GM12878 (cell line): Measurements from ENCODE around the gene TRPV6. TPM values are rescaled to one million over a fixed set of nuclear protein-coding genes. Genes with fewer than 3 reads are reported as not detected.

Source experiments
- ATAC-seq: fragments of 200-7000 bp; cut with Tn5 transposase; 3 replicates; pipeline ENCODE4 v1.9.1; 2020; ENCODE audit warnings: mild to moderate bottlenecking, moderate library complexity
- BruUV-seq: library from RNA; stranded (reverse); fragments of 400-500 nt; replicated peaks from 2 replicates; lab custom pipeline; 2021; lab: Mats Ljungman, UMichigan
- CTCF ChIA-PET: fragments of 300-600 bp; sonication (Branson Sonifier 250); formaldehyde crosslinking; extraction: SDS; loops from one replicate; lab custom pipeline; 2021; ENCODE audit warnings: inconsistent platforms; lab: Yijun Ruan, JAX
- POLR2A ChIA-PET: fragments of 350-600 bp; formaldehyde crosslinking; extraction: SDS; loops from one replicate; lab custom pipeline; 2021; ENCODE audit warnings: inconsistent platforms; lab: Charles Lee
- RAD21 ChIA-PET: fragments of 300-600 bp; sonication (Branson Sonifier 250); formaldehyde crosslinking; loops from one replicate; lab custom pipeline; 2023; ENCODE audit warnings: antibody characterized with exemption; ENCODE audit not compliant: unreplicated experiment; lab: Charles Lee
- SMC1A ChIA-PET: fragments of 300-600 bp; sonication (Branson Sonifier 250); formaldehyde crosslinking; loops from one replicate; lab custom pipeline; 2023; ENCODE audit not compliant: unreplicated experiment, uncharacterized antibody; lab: Charles Lee
- DNase-seq: peaks from one replicate; pipeline ENCODE4 v3.0.0-alpha.2; 2011; ENCODE audit warnings: low read depth, low spot score
- FAIRE-seq: peaks from 3 replicates; lab custom pipeline; 2011; peaks lifted over from hg19 to GRCh38; lab: Jason Lieb, UNC
- H2AFZ ChIP-seq: 2 replicates; pipeline ENCODE4 v1.6.0; 2011; ENCODE audit warnings: low read depth, low read length, control low read depth; ENCODE audit not compliant: control insufficient read depth
- H3K27ac ChIP-seq: 2 replicates; pipeline ENCODE4 v1.5.1; 2011; ENCODE audit warnings: control low read depth; ENCODE audit not compliant: control insufficient read depth, insufficient read depth
- H3K27me3 ChIP-seq, 2 experiments: replicated peaks in 1 of 2; 2 replicates each; pipeline versions ENCODE4 v1.6.0 to v1.6.1; 2011; ENCODE audit warnings: low read length in 1 of 2; ENCODE audit not compliant: control insufficient read depth in 2 of 2, insufficient read depth in 2 of 2
- H3K36me3 ChIP-seq, 2 experiments: 2 replicates each; pipeline ENCODE4 v1.5.1; 2011; ENCODE audit warnings: low read length in 1 of 2; ENCODE audit not compliant: control insufficient read depth in 2 of 2, insufficient read depth in 2 of 2
- H3K4me1 ChIP-seq: 2 replicates; pipeline ENCODE4 v1.6.1; 2011; ENCODE audit warnings: mild to moderate bottlenecking, low read length, moderate library complexity, mixed read lengths; ENCODE audit not compliant: control insufficient read depth, insufficient read depth
- H3K4me2 ChIP-seq: 2 replicates; pipeline ENCODE4 v1.6.0; 2011; ENCODE audit warnings: control low read depth; ENCODE audit not compliant: control insufficient read depth, insufficient read depth
- H3K4me3 ChIP-seq: fragments of 200-600 bp; sonication (generic); 2 replicates; pipeline ENCODE4 v1.5.1; 2016
- H3K79me2 ChIP-seq: 2 replicates; pipeline ENCODE4 v1.6.0; 2011; ENCODE audit warnings: low read length; ENCODE audit not compliant: control insufficient read depth, insufficient read depth
- H3K9ac ChIP-seq: 2 replicates; pipeline ENCODE4 v1.8.0; 2011; ENCODE audit warnings: low read length, control low read depth, mixed read lengths; ENCODE audit not compliant: control insufficient read depth, insufficient read depth
- H3K9me3 ChIP-seq: replicated peaks from 3 replicates; pipeline ENCODE4 v1.5.1; 2011; ENCODE audit warnings: mild to moderate bottlenecking, low read length; ENCODE audit not compliant: control insufficient read depth, insufficient read depth
- H4K20me1 ChIP-seq: 2 replicates; pipeline ENCODE4 v1.6.0; 2011; ENCODE audit not compliant: control insufficient read depth, insufficient read depth
- BACH1 ChIP-seq: fragments of 450-650 bp; IDR thresholded peaks from 2 replicates; pipeline ENCODE4 v1.6.1; 2017; ENCODE audit warnings: mild to moderate bottlenecking, borderline replicate concordance
- CREM ChIP-seq: IDR thresholded peaks from 2 replicates; pipeline ENCODE4 v1.6.1; 2014; ENCODE audit warnings: antibody characterized with exemption, low read depth
- ETV6 ChIP-seq, 2 experiments: fragments of 450-650 bp in 1 of 2; IDR thresholded peaks in 1 of 2; conservative IDR thresholded peaks in 1 of 2; 2 replicates each; pipeline ENCODE4 v1.6.1; 2014; ENCODE audit warnings: antibody characterized with exemption in 1 of 2, borderline replicate concordance in 1 of 2, low read depth in 1 of 2, mild to moderate bottlenecking in 1 of 2, moderate library complexity in 1 of 2
- HDAC6 ChIP-seq: fragments of 200-600 bp; sonication (generic); IDR thresholded peaks from one replicate; pipeline ENCODE4 v1.8.0; 2017; ENCODE audit warnings: antibody characterized with exemption; ENCODE audit not compliant: unreplicated experiment
- IKZF1 ChIP-seq: fragments of 450-650 bp; conservative IDR thresholded peaks from 2 replicates; pipeline ENCODE4 v1.6.1; 2017; ENCODE audit warnings: antibody characterized with exemption, mild to moderate bottlenecking
- MYC ChIP-seq: IDR thresholded peaks from 2 replicates; pipeline ENCODE4 v1.6.1; 2011; ENCODE audit warnings: mild to moderate bottlenecking, low read length, moderate library complexity, inconsistent platforms; ENCODE audit not compliant: insufficient read depth, insufficient replicate concordance, insufficient read length, severe bottlenecking
- NFXL1 ChIP-seq: fragments of 450-650 bp; IDR thresholded peaks from 2 replicates; pipeline ENCODE4 v1.6.1; 2017; ENCODE audit warnings: antibody characterized with exemption, mild to moderate bottlenecking, borderline replicate concordance
- RAD21 ChIP-seq: IDR thresholded peaks from 2 replicates; pipeline ENCODE4 v1.6.1; 2011; ENCODE audit warnings: mild to moderate bottlenecking, low read depth, low read length, moderate library complexity; ENCODE audit not compliant: insufficient read depth
- SMC3 ChIP-seq: IDR thresholded peaks from 2 replicates; pipeline ENCODE4 v1.6.1; 2011; ENCODE audit warnings: low read length, improper control_type of control experiment, borderline replicate concordance
- WGBS: methylation state at CpG from one replicate; pipeline ENCODE4 v1.1.6; 2016; ENCODE audit warnings: low lambda C conversion rate; ENCODE audit not compliant: insufficient replicate concordance, insufficient coverage; ENCODE audit errors: missing lambda C conversion rate; 5-methylcytosine and 5-hydroxymethylcytosine counted together
- in situ Hi-C: fragments of 300-500 bp; cut with MboI; formaldehyde crosslinking; loops from 9 replicates; pipeline ENCODE4 v1.14.3; 2018; ENCODE audit warnings: mixed read lengths
- intact Hi-C: fragments of 100-400 bp; cut with micrococcal nuclease; formaldehyde crosslinking; loops from one replicate; pipeline ENCODE4 v1.14.2; 2022; ENCODE audit not compliant: unreplicated experiment
- polyA plus RNA-seq, 11 experiments: library from polyadenylated mRNA; depleted of rRNA in 4 of 11; unstranded in 6 of 11; stranded (reverse) in 5 of 11; fragments of >200 nt; fragmentation: Nextera tagmentation in 4 of 11; fragmentation: Illumina TruSeq in 1 of 11; extraction: Ambion mirVana in 4 of 11; extraction: Trizol in 1 of 11; gene quantifications; 1 replicate in 1 of 11; 2 replicates in 10 of 11; pipeline versions ENCODE4 v1.2.1 to v1.2.3, GENCODE V29; 2011 to 2016; ENCODE audit warnings: inconsistent platforms in 2 of 11, missing spikeins in 2 of 11, low read depth in 1 of 11
- total RNA-seq, 4 experiments: library from RNA; depleted of rRNA in 3 of 4; stranded (reverse); fragments of >200 nt in 3 of 4; fragmentation: Illumina TruSeq in 1 of 4; extraction: Trizol in 1 of 4; gene quantifications; 2 replicates each; pipeline versions ENCODE4 v1.2.1 to v1.2.3, GENCODE V29; 2013 to 2021
- TF ChIP-seq, protein P1 (sequence below): IDR thresholded peaks from 2 replicates; pipeline ENCODE4 v1.6.1; 2011; ENCODE audit warnings: mild to moderate bottlenecking, low read depth, low read length, moderate library complexity; ENCODE audit not compliant: insufficient replicate concordance
- TF ChIP-seq, protein P2 (sequence below), 3 experiments: IDR thresholded peaks in 2 of 3; conservative IDR thresholded peaks in 1 of 3; 2 replicates each; pipeline ENCODE4 v1.5.1; 2011; ENCODE audit warnings: low read depth in 3 of 3, low read length in 3 of 3, mild to moderate bottlenecking in 3 of 3, control low read depth in 2 of 3, moderate library complexity in 2 of 3, inconsistent platforms in 1 of 3, mixed read lengths in 1 of 3; ENCODE audit not compliant: control insufficient read depth in 2 of 3, insufficient read depth in 1 of 3; ENCODE audit errors: extremely low read depth in 1 of 3

The TRPV6 gene
- total and polyA plus RNA-seq, 10 of the 15 experiments (the other 5 are each of a cell fraction or from before 2014, with no cell fraction given): not detected

DNA sequence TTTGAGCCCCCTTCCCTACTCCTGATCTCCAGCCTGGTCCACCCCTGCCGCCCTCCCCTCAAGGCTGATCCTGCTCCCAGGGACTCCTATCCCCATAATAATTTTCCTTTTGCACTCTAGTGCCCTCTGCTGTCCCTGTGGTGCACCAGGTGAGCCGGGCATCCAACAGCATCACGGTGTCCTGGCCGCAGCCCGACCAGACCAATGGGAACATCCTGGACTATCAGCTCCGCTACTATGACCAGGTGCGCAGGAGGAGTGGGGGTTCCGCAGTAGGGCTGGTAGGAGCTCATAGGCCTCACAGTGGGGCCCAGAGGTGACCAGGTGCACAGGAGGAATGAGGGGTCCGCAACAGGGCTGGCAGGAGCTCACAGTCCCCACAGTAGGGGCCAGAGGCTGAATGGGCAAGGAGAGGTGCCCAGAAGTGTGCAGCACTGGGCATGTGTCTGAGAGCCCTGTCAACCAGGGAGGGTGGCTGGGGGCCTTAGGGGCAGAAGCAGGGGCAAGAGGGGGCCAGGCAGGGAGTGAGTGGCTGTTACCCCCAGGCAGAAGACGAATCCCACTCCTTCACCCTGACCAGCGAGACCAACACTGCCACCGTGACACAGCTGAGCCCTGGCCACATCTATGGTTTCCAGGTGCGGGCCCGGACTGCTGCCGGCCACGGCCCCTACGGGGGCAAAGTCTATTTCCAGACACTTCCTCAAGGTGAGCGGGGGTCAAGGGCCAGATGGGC is 19.0 kb downstream of the TRPV6 start:
- Histone ChIP-seq H3K27me3 (no peaks in the 10 kb centered on the region), H3K79me2 (no peaks in the 10 kb centered on the region), H3K9me3 (no peaks in the 10 kb centered on the region), H4K20me1 (no peaks in the 10 kb centered on the region), H3K36me3 (no peaks in the 10 kb centered on the region), H3K4me2 (no peak overlapping the region), H3K4me1 (no peaks in the 10 kb centered on the region), H3K4me3 (no peak overlapping the region), H3K27ac (no peak overlapping the region), H2AFZ (no peak overlapping the region), H3K9ac (no peak overlapping the region)
- ChIA-PET POLR2A (no interaction called here), CTCF (interaction anchor here (0.7 to 2.0 kb wide), 18 partner anchors 10 to 332 kb away, joined by 3 to 11 read pairs (median 3); no protein-coding TSS in a partner anchor), RAD21 (interaction anchor here (0.8 to 2.5 kb wide), 7 partner anchors 12 to 234 kb away, joined by 3 to 23 read pairs (median 9); partner anchors contain the start of gene EPHB6), SMC1A (interaction anchor here (0.9 to 2.5 kb wide), 9 partner anchors 38 to 196 kb away, joined by 3 to 10 read pairs (median 3); no protein-coding TSS in a partner anchor)
- TF ChIP-seq RAD21 (peak; percentile 44; the same call in 1 of the 2 replicates), CREM (no peak), IKZF1 (peak; percentile 41; the same call in 1 of the 2 replicates), BACH1 (no peak), MYC (no peak), ETV6 (conservative IDR thresholded peaks at IDR 0.05 in 1 of 2, IDR thresholded peaks at IDR 0.05 in 1 of 2; ENCODE audit: borderline replicate concordance in 1 of 2, low read depth in 1 of 2) (no peak), NFXL1 (no peak), SMC3 (peak; percentile 61; the same call in 1 of the 2 replicates), HDAC6 (no peak)
- TF ChIP-seq, protein P1, sequence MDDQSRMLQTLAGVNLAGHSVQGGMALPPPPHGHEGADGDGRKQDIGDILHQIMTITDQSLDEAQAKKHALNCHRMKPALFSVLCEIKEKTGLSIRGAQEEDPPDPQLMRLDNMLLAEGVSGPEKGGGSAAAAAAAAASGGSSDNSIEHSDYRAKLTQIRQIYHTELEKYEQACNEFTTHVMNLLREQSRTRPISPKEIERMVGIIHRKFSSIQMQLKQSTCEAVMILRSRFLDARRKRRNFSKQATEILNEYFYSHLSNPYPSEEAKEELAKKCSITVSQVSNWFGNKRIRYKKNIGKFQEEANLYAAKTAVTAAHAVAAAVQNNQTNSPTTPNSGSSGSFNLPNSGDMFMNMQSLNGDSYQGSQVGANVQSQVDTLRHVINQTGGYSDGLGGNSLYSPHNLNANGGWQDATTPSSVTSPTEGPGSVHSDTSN: no peak
- TF ChIP-seq, protein P2, sequence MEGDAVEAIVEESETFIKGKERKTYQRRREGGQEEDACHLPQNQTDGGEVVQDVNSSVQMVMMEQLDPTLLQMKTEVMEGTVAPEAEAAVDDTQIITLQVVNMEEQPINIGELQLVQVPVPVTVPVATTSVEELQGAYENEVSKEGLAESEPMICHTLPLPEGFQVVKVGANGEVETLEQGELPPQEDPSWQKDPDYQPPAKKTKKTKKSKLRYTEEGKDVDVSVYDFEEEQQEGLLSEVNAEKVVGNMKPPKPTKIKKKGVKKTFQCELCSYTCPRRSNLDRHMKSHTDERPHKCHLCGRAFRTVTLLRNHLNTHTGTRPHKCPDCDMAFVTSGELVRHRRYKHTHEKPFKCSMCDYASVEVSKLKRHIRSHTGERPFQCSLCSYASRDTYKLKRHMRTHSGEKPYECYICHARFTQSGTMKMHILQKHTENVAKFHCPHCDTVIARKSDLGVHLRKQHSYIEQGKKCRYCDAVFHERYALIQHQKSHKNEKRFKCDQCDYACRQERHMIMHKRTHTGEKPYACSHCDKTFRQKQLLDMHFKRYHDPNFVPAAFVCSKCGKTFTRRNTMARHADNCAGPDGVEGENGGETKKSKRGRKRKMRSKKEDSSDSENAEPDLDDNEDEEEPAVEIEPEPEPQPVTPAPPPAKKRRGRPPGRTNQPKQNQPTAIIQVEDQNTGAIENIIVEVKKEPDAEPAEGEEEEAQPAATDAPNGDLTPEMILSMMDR (IDR thresholded peaks at IDR 0.05 in 2 of 3, conservative IDR thresholded peaks at IDR 0.05 in 1 of 3; ENCODE audit: control insufficient read depth in 2 of 3, extremely low read depth in 1 of 3, insufficient read depth in 1 of 3, low read depth in 3 of 3, low read length in 3 of 3): peak; percentile 43 to 64 (median 60); a peak in 5 of 6 replicates
- intact Hi-C loops (loop anchor here (1.0 kb wide), 1 partner anchor 234 kb away; no protein-coding TSS in a partner anchor), in situ Hi-C loops (no loop called here)
- peak; percentile 68 for ATAC-seq
- FAIRE-seq: no peak
- DNase-seq: no peak
- WGBS: 36% methylated on average over 18 of the region's 18 CpGs
- no TSS peak for BruUV-seq
